H1 (cell line): ENCODE measurements around the gene COMMD2. TPM values are rescaled to one million over a fixed set of nuclear protein-coding genes. Genes with fewer than 3 reads are reported as not detected.

ENCODE experiments used
- CTCF ChIA-PET: fragments of 300-600 bp; sonication (Branson Sonifier 250); formaldehyde crosslinking; loops from one replicate; lab custom pipeline; 2021; ENCODE audit not compliant: partially characterized antibody; lab: Charles Lee
- POLR2A ChIA-PET: fragments of 300-600 bp; sonication (Branson Sonifier 250); formaldehyde crosslinking; loops from one replicate; lab custom pipeline; 2021; ENCODE audit warnings: inconsistent platforms; ENCODE audit not compliant: partially characterized antibody; lab: Charles Lee
- DNase-seq, 2 experiments: peaks; one replicate each; pipeline versions ENCODE4 v3.0.0 to v3.0.0-alpha.2; 2010 to 2022; ENCODE audit warnings: low spot score in 2 of 2, low read depth in 1 of 2, mixed read lengths in 1 of 2
- FAIRE-seq: peaks from 2 replicates; lab custom pipeline; 2011; peaks lifted over from hg19 to GRCh38; lab: Jason Lieb, UNC
- H2AFZ ChIP-seq: 2 replicates; pipeline ENCODE4 v1.8.1; 2012; ENCODE audit warnings: low read length, inconsistent platforms
- H2AK5ac ChIP-seq: 2 replicates; pipeline ENCODE4 v1.6.1; 2013; ENCODE audit warnings: low read depth, low read length
- H2BK120ac ChIP-seq: replicated peaks from 2 replicates; pipeline ENCODE3; 2013; ENCODE audit warnings: low read depth, low read length, inconsistent platforms
- H2BK12ac ChIP-seq: 2 replicates; pipeline ENCODE4 v1.6.1; 2013; ENCODE audit warnings: low read depth, low read length
- H2BK15ac ChIP-seq: 2 replicates; pipeline ENCODE4 v1.6.1; 2013; ENCODE audit warnings: low read length
- H2BK20ac ChIP-seq: 2 replicates; pipeline ENCODE4 v1.6.1; 2013; ENCODE audit warnings: low read length
- H2BK5ac ChIP-seq: 2 replicates; pipeline ENCODE4 v1.6.1; 2013; ENCODE audit warnings: low read depth, low read length
- H3K14ac ChIP-seq: 2 replicates; pipeline ENCODE4 v1.6.1; 2013; ENCODE audit warnings: inconsistent platforms; ENCODE audit not compliant: insufficient read length
- H3K18ac ChIP-seq: 2 replicates; pipeline ENCODE4 v1.6.1; 2013; ENCODE audit warnings: low read length; ENCODE audit errors: extremely low read depth
- H3K23ac ChIP-seq: 2 replicates; pipeline ENCODE4 v1.6.1; 2013; ENCODE audit warnings: inconsistent platforms; ENCODE audit not compliant: insufficient read length
- H3K23me2 ChIP-seq: 2 replicates; pipeline ENCODE4 v1.6.1; 2013; ENCODE audit warnings: low read depth, low read length
- H3K27ac ChIP-seq: 2 replicates; pipeline ENCODE4 v1.6.1; 2011; ENCODE audit warnings: low read depth, low read length, inconsistent platforms
- H3K27me3 ChIP-seq, 4 experiments: replicated peaks in 1 of 4; 1 replicate in 1 of 4; 2 replicates in 3 of 4; pipeline versions ENCODE4 v1.6.1 to v1.8.1; 2011 to 2013; ENCODE audit warnings: low read length in 3 of 4, mild to moderate bottlenecking in 3 of 4, inconsistent platforms in 2 of 4, mixed read lengths in 2 of 4, moderate library complexity in 1 of 4; ENCODE audit not compliant: control insufficient read depth in 3 of 4, insufficient read depth in 3 of 4; ENCODE audit errors: extremely low read depth in 1 of 4
- H3K36me3 ChIP-seq, 4 experiments: 2 replicates each; pipeline versions ENCODE4 v1.6.1 to v1.8.1; 2011 to 2013; ENCODE audit warnings: mild to moderate bottlenecking in 4 of 4, low read length in 3 of 4, moderate library complexity in 2 of 4, control low read depth in 1 of 4, inconsistent platforms in 1 of 4; ENCODE audit not compliant: insufficient read depth in 4 of 4, control insufficient read depth in 2 of 4
- H3K4ac ChIP-seq: replicated peaks from 2 replicates; pipeline ENCODE3; 2013; ENCODE audit warnings: low read length, low read depth, mixed read lengths, inconsistent platforms; ENCODE audit not compliant: insufficient read length
- H3K4me1 ChIP-seq, 4 experiments: replicated peaks in 1 of 4; 1 replicate in 1 of 4; 2 replicates in 3 of 4; pipeline versions ENCODE4 v1.6.1 to v1.8.1; 2011 to 2013; ENCODE audit warnings: low read length in 3 of 4, inconsistent platforms in 2 of 4, mixed read lengths in 1 of 4; ENCODE audit not compliant: insufficient read depth in 4 of 4, control insufficient read depth in 3 of 4
- H3K4me2 ChIP-seq, 2 experiments: 2 replicates each; pipeline versions ENCODE4 v1.6.1 to v1.8.1; 2011 to 2013; ENCODE audit warnings: low read depth in 2 of 2, low read length in 2 of 2, control low read depth in 1 of 2, inconsistent platforms in 1 of 2, mild to moderate bottlenecking in 1 of 2; ENCODE audit not compliant: insufficient read depth in 1 of 2
- H3K4me3 ChIP-seq, 4 experiments: fragments of 200-600, 300-600 bp in 1 of 4; sonication (generic), shearing (Covaris generic), sonication (Bioruptor Twin) in 1 of 4; 2 replicates each; pipeline versions ENCODE4 v1.5.1 to v1.8.1; 2011 to 2016; ENCODE audit warnings: low read length in 4 of 4, low read depth in 3 of 4, control low read depth in 2 of 4, inconsistent platforms in 2 of 4, mild to moderate bottlenecking in 2 of 4, mixed read lengths in 1 of 4, moderate library complexity in 1 of 4; ENCODE audit not compliant: insufficient read depth in 2 of 4; ENCODE audit errors: extremely low read depth in 1 of 4
- H3K56ac ChIP-seq: replicated peaks from 2 replicates; pipeline ENCODE3; 2013; ENCODE audit warnings: low read depth, mild to moderate bottlenecking, mixed read lengths, low read length, inconsistent platforms; ENCODE audit not compliant: insufficient read length
- H3K79me1 ChIP-seq: 2 replicates; pipeline ENCODE4 v1.6.1; 2013; ENCODE audit warnings: low read depth, low read length, control low read depth
- H3K79me2 ChIP-seq, 2 experiments: 2 replicates each; pipeline versions ENCODE4 v1.6.1 to v1.8.1; 2012 to 2013; ENCODE audit warnings: low read length in 2 of 2, mild to moderate bottlenecking in 2 of 2, inconsistent platforms in 1 of 2; ENCODE audit not compliant: insufficient read depth in 2 of 2, control insufficient read depth in 1 of 2
- H3K9ac ChIP-seq, 4 experiments: replicated peaks in 1 of 4; 1 replicate in 1 of 4; 2 replicates in 3 of 4; pipeline versions ENCODE4 v1.6.1 to v1.8.1; 2011 to 2013; ENCODE audit warnings: low read depth in 3 of 4, low read length in 3 of 4, control low read depth in 2 of 4, mild to moderate bottlenecking in 2 of 4, moderate library complexity in 2 of 4, inconsistent platforms in 1 of 4; ENCODE audit errors: extremely low read depth in 1 of 4
- H3K9me3 ChIP-seq, 2 experiments: 2 replicates each; pipeline versions ENCODE4 v1.6.1 to v1.8.1; 2012 to 2013; ENCODE audit warnings: mild to moderate bottlenecking in 2 of 2, moderate library complexity in 2 of 2, control low read depth in 1 of 2, inconsistent platforms in 1 of 2, low read depth in 1 of 2, low read length in 1 of 2, mixed read lengths in 1 of 2; ENCODE audit not compliant: insufficient read depth in 2 of 2
- H4K20me1 ChIP-seq, 2 experiments: replicated peaks in 1 of 2; 2 replicates each; pipeline versions ENCODE3 to v1.8.1; 2011 to 2013; ENCODE audit warnings: inconsistent platforms in 2 of 2, low read length in 2 of 2, mild to moderate bottlenecking in 1 of 2; ENCODE audit not compliant: insufficient read depth in 2 of 2, control insufficient read depth in 1 of 2
- H4K5ac ChIP-seq: 2 replicates; pipeline ENCODE4 v1.6.1; 2013; ENCODE audit warnings: low read length, low read depth, mixed read lengths, inconsistent platforms; ENCODE audit not compliant: insufficient read length
- H4K8ac ChIP-seq: 2 replicates; pipeline ENCODE4 v1.8.0; 2013; ENCODE audit warnings: mild to moderate bottlenecking, moderate library complexity, low read length, inconsistent platforms; ENCODE audit not compliant: insufficient read depth; ENCODE audit errors: extremely low read depth
- H4K91ac ChIP-seq: replicated peaks from 2 replicates; pipeline ENCODE3; 2013; ENCODE audit warnings: low read length, mixed read lengths, inconsistent platforms; ENCODE audit not compliant: insufficient read length
- BCL11A ChIP-seq, 2 experiments: IDR thresholded peaks; one replicate each; pipeline ENCODE4 v1.6.1; 2011; ENCODE audit warnings: low read depth in 2 of 2, low read length in 2 of 2, mild to moderate bottlenecking in 2 of 2
- CBX5 ChIP-seq: fragments of 300-800, 300-1000 bp; sonication (generic); IDR thresholded peaks from 2 replicates; pipeline ENCODE4 v1.7.1; 2016; ENCODE audit warnings: antibody characterized with exemption, low read length, low read depth
- EGR1 ChIP-seq: IDR thresholded peaks from 2 replicates; pipeline ENCODE4 v1.6.1; 2011; ENCODE audit warnings: low read depth, low read length, borderline replicate concordance
- RFX5 ChIP-seq: IDR thresholded peaks from 2 replicates; pipeline ENCODE4 v1.6.1; 2011; ENCODE audit warnings: low read depth, low read length, improper control_type of control experiment, borderline replicate concordance
- SP2 ChIP-seq: IDR thresholded peaks from 2 replicates; pipeline ENCODE4 v1.6.1; 2012; ENCODE audit warnings: mild to moderate bottlenecking, low read length, inconsistent platforms
- WGBS, 2 experiments: shearing (Covaris generic) in 1 of 2; methylation state at CpG; one replicate each; pipeline versions ENCODE4 v1.1.6 to v1.1.7; 2013 to 2015; ENCODE audit warnings: low lambda C conversion rate in 2 of 2, mixed read lengths in 2 of 2, inconsistent platforms in 1 of 2, low coverage in 1 of 2, missing lambda C conversion rate in 1 of 2; ENCODE audit not compliant: insufficient replicate concordance in 2 of 2, insufficient coverage in 1 of 2, insufficient read length in 1 of 2; ENCODE audit errors: extremely low coverage in 1 of 2, missing lambda C conversion rate in 1 of 2; 5-methylcytosine and 5-hydroxymethylcytosine counted together
- polyA plus RNA-seq, 7 experiments: library from polyadenylated mRNA; depleted of rRNA in 3 of 7; stranded (reverse) in 5 of 7; unstranded in 2 of 7; fragments of >200 nt in 5 of 7; fragments of 200-250 nt in 2 of 7; gene quantifications; 1 replicate in 5 of 7; 2 replicates in 1 of 7; 4 replicates in 1 of 7; pipeline versions ENCODE4 v1.2.1 to v1.2.3, GENCODE V29; 2011 to 2013; ENCODE audit warnings: missing spikeins in 2 of 7, mixed read lengths in 2 of 7
- total RNA-seq: library from RNA; stranded (reverse); fragmentation: NEBNext Ultra II Directional; extraction: Animal tissue kit (Norgen Biotek cat#: 25700); gene quantifications from 2 replicates; pipeline ENCODE4 v1.2.1, GENCODE V29; 2021
- TF ChIP-seq, protein P1 (sequence below): IDR thresholded peaks from 2 replicates; pipeline ENCODE4 v1.6.1; 2012; ENCODE audit warnings: low read length, inconsistent platforms

The COMMD2 gene
- total and polyA plus RNA-seq, 2 of the 8 experiments (the other 6 are each of a cell fraction or from before 2014, with no cell fraction given) = 20.2 to 57.2 TPM

DNA sequence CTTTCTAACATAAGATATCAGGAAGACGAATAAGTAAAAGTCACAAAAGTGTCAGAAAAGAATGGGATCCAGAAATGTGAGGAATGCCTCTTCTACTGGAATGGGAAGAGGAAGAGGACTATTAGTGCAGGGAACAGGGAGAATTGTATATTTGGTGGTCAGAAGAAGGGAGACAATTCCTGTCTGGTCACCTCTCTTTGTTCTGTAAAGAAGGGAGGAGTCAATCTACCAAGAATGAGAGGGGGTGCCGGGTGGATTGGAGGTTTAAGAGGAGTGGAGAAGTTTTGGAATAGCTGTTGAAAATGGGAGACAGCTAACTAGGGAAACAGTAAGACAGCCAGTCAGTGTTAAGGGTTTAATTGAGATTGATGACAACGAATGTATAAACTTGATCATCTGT is 20.1 kb downstream of the COMMD2 start:
- no peaks in the 10 kb centered on the region for H3K4me1 ChIP-seq
- H3K56ac ChIP-seq = no peak overlapping the region
- no peaks in the 10 kb centered on the region for H4K20me1 ChIP-seq
- no peak overlapping the region for H3K4me2 ChIP-seq
- no peaks in the 10 kb centered on the region for H3K36me3 ChIP-seq
- H3K79me2 ChIP-seq = no peaks in the 10 kb centered on the region
- H3K9ac ChIP-seq = no peak overlapping the region
- FAIRE-seq (no peak), DNase-seq (no peak)
- no peak overlapping the region for H3K4me3 ChIP-seq
- no peak overlapping the region for H3K23ac ChIP-seq
- H3K23me2 ChIP-seq = no peaks in the 10 kb centered on the region
- no peak overlapping the region for H2BK15ac ChIP-seq
- WGBS, 2 experiments = 80% methylated on average over 3 of the region's 3 CpGs; no CpG with 5 or more reads in 1 of the 2 experiments
- ChIA-PET CTCF (interaction anchor here (1.0 to 2.0 kb wide), 3 partner anchors 15 to 202 kb away, joined by 3 to 6 read pairs (median 3); no protein-coding TSS in a partner anchor), POLR2A (no interaction called here)
- H3K18ac ChIP-seq = no peak overlapping the region
- H2AK5ac ChIP-seq = no peak overlapping the region
- H3K4ac ChIP-seq = no peak overlapping the region
- no peak overlapping the region for H2BK120ac ChIP-seq
- no peak overlapping the region for H4K5ac ChIP-seq
- no peak overlapping the region for H3K27ac ChIP-seq
- H3K14ac ChIP-seq = no peak overlapping the region
- H3K9me3 ChIP-seq = no peaks in the 10 kb centered on the region
- no peak overlapping the region for H2AFZ ChIP-seq
- no peak overlapping the region for H2BK20ac ChIP-seq
- no peak overlapping the region for H2BK12ac ChIP-seq
- no peaks in the 10 kb centered on the region for H3K27me3 ChIP-seq
- TF ChIP-seq RFX5 (no peak), SP2 (no peak), CBX5 (no peak), EGR1 (no peak), BCL11A (IDR thresholded peaks at IDR 0.05; ENCODE audit: low read depth in 2 of 2, low read length in 2 of 2) (no peak)
- TF ChIP-seq, protein P1, sequence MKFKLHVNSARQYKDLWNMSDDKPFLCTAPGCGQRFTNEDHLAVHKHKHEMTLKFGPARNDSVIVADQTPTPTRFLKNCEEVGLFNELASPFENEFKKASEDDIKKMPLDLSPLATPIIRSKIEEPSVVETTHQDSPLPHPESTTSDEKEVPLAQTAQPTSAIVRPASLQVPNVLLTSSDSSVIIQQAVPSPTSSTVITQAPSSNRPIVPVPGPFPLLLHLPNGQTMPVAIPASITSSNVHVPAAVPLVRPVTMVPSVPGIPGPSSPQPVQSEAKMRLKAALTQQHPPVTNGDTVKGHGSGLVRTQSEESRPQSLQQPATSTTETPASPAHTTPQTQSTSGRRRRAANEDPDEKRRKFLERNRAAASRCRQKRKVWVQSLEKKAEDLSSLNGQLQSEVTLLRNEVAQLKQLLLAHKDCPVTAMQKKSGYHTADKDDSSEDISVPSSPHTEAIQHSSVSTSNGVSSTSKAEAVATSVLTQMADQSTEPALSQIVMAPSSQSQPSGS = no peak
- TF ChIP-seq, all 59 proteins: peak for 0
- H4K91ac ChIP-seq = no peak overlapping the region
- no peaks in the 10 kb centered on the region for H3K79me1 ChIP-seq
- H2BK5ac ChIP-seq = no peak overlapping the region
- H4K8ac ChIP-seq = no peak overlapping the region
